HG03280 (cell line): Measurements from ENCODE around the gene LRRC4C.
A peak's percentile ranks its signal among the peaks of the same experiment; 100 is the strongest.

Experiments used
- ATAC-seq: cut with Tn5 transposase; IDR thresholded peaks from one replicate; pipeline ENCODE4 v1.9.1; 2021; ENCODE audit warnings: mild to moderate bottlenecking, moderate library complexity; ENCODE audit not compliant: unreplicated experiment

The LRRC4C gene

DNA sequence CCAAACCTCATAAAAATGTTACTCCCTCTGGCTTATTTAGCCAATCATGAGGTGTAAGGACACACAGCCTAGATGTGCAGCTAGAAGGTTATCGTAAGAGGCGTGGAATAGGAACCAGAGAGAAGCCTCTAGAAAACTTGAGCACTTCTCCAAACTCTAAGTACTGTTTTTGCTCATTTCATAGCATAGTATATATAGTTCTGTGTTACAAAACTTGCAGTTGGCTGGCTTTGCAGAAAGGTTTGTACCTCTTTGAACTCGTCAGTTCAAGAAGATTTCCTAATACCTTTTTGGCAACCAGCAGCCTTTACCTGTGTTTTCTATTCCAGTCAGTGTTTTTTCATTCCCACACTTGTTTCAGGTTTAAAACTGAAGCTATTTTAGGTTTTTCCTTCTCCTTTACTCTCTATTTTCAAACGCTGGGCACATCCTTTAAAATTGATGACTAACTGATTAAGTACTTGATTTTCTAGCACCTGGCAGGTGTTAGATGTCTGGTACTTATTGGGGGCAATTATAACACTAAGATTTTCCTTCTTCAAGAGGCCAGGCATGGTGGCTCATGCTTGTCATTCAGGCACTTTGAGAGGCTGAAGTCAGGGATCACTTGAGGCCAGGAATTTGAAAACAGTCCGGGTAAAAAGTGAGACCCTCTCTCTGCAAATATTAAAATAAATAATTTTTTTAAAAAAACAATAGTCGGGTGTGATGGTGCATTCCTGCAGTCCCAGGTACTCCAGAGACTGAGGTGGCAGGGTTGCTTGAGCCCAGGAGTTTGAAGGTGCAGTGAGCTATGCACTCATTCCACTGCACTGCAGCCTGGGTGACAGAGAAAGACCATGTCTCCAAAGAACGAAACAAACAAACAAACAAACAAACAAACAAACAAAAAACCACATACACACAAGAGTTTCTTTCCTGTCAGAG, 125.2 kb downstream of the LRRC4C start:
- ATAC-seq = no peak

DNA sequence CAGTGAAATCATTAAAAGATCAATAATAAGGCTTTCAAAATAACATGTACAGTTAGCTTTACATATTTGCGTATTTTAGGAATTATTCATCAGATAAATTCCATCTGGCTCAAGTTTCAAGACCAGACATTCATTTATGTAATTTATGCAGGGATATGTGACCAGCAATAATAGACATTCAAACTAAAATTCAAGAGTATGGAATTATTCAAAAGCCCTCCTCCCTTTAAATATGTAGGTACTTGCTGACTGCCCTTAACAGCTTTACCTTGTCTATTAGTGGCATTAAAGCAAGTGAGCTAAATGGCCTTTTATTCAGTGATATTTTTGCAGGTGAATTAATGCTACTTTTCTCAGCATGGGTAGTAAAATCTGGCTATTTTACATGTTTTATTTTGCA, 126.1 kb downstream of the LRRC4C start:
- no peak for ATAC-seq

DNA sequence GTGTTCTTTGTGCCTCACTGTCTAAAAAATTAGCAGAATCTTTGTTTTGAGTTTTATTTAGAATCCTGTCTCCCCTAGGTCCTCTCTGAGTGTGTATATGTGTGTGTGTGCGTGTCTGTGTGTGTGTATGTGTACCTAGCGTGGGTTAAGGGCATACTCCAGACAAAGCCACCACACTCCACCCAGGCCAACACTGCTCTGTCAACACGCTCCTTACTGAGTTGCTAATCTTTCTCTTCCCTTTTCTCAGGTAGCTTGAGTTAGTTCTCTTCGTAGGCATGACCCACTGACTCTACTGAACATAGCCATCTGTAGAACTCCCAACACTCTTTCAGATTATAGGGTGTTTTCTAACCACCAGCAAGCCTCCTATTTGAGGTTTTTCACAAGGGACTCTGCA, 131.1 kb downstream of the LRRC4C start:
- no peak for ATAC-seq

DNA sequence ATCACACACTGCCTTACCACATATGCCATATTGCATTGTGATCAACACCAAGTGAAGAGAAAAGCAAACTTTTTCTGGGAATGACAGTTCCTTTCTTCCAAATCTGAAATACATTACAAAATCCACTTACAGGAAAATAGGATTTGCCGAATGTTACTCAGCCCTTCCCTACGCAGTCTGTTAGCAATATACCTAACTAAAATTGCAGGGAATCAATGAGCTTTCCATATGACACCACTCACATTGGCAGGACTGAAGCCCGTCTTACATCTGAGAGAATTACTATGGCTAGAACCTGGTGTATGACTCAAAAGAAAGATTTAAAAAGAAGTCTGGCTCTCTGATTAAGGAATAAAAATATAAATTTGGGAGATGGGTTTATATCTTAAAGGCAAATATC, 136.0 kb downstream of the LRRC4C start:
- ATAC-seq = no peak

DNA sequence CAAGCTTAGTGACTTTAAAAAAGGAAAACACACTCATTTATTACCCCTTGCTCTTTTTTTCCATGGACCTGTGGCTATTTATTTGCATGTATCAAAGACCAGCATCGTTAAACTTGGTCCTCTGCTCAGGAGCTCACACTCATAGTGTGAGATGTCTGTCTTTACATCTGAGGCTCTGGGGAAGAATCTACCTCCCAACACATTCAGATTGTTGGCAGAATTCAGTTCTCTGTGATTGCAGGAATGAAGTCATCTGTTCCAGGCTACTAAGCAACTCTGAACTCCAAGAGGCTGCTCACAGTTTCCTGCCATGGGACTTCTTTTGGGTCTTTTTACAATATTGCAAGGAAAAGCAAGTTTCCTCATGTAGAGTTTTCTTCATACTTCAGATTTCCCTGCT, 138.8 kb downstream of the LRRC4C start:
- no peak for ATAC-seq

DNA sequence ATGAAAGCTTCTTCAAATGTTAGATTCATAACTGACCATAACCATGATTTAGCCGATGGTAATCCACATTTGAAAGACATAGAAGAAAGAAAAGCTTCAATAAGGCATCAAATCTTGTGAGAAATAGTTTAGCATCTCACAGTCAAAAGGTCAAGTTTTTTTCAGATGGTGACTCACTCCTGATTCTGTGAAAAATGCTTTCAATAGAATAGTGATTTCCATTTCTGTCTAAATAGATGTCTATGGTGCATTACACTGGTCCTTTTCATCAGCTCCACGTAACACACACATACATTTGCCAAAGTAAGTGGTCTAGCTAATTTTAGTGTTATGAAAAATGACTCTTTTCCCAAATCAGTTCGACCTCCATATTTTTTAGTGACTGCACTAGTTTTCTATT, 139.2 kb downstream of the LRRC4C start:
- ATAC-seq = no peak

DNA sequence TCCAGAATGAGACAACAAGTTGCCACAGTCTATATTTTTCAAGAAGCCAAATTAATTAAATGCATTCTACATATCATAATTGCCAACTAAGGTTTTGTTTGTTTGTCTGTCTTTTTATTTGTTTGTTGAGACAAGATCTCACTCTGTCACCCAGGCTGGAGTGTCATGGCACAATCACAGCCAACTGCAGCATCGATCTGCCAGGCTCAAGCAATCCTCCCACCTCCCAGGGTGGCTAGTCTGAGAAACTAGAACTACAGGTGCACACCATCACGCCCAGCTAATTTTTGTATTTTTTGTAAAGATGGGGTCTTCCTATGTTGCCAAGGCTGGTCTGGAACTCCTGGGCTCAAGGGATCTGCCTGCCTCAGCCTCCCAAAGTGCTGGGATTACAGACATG, 140.0 kb downstream of the LRRC4C start:
- ATAC-seq = no peak

DNA sequence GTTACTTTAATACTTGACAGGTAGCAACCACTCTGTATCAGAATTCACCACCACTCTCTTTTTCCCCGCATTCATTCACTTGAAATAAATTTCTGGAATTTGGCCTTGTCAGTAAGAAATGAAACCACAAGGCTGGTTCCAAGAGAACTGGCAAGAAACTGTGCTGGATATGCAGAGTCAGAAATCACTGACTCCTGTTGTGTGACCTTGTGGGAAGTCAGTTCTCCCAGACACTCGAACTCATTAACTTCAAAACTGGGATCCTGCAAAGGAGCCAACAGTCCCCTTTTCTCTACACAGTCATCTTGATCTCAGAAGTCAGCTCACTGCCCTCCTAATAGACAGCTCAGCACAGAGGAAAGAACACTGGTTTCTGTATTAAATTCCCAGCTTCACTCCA, 142.7 kb downstream of the LRRC4C start:
- no peak for ATAC-seq

DNA sequence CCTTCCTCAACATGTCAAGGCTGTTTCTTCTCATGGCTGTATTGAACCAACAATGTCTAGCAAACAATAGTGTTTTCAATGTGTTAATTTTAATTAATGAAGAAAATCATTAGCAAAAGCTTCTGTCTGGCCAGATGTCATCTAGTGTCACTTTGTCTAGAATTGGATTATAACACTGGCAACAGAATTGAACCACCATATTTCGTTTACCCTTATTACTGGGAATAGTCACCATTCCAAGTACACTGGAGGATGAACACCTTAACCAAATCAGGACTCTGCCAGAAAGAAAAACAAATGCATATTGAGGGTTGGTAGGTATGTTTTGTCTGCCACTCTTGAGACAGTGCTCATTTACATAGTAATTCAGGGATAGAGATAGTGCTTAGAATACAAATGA, 146.2 kb downstream of the LRRC4C start:
- ATAC-seq = no peak

DNA sequence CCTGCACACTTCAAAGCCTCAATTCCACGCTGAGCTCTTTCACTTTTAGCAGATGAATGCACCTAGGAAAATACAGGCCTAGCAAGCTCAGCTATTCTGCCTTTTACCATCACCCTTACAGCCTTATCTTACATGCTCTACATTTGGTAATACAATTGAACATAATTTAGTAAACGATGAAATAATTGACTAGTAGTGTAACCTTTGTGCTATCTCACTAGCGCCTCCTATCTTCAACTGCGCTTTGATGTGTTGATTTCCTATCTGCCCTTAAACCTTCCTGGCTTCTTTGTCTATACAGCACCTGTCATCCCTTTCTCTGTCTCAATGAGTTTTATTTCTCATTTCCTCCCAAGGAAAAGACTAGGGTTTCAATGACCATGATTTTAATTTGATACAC, 149.7 kb downstream of the LRRC4C start:
- ATAC-seq = peak; percentile 18

DNA sequence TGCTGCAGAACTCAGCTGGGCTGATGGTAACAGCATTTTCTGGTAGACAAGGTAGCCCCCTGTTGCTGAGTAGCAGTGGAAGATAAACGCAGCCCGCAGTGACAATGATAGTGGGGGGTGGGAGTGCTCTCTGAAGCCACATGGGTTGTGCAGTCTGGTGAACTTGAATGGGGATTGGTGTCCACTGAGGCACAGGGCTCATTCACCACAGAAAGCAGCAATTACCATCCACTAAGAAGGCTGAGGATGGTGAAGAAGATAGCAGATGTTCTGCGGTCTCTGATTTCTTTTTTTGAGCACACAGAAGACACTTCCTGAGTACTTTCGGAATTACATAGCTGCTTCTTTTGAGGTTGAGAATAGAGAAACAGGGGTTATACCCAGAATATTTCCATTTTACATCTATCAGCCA, 150.3 kb downstream of the LRRC4C start:
- peak; percentile 85 for ATAC-seq

DNA sequence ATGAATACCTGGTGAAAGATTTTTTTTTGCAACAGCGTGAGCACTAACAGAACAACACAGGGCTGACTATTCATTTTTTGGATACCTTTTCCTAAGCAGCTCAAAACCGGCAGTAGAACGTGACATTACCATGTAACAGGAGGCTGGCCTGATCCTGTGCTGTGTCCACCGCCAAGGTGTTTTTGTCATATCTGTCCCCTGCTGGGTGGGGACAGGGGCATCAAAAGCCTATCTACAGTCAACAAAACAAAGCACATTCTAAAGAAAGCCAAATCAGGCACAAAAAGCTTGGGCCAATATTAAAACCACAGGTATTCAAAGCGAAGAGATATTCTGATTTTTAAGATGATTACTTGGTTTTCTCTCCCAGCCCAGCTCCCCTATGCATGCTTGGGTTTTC, 151.2 kb downstream of the LRRC4C start:
- no peak for ATAC-seq

DNA sequence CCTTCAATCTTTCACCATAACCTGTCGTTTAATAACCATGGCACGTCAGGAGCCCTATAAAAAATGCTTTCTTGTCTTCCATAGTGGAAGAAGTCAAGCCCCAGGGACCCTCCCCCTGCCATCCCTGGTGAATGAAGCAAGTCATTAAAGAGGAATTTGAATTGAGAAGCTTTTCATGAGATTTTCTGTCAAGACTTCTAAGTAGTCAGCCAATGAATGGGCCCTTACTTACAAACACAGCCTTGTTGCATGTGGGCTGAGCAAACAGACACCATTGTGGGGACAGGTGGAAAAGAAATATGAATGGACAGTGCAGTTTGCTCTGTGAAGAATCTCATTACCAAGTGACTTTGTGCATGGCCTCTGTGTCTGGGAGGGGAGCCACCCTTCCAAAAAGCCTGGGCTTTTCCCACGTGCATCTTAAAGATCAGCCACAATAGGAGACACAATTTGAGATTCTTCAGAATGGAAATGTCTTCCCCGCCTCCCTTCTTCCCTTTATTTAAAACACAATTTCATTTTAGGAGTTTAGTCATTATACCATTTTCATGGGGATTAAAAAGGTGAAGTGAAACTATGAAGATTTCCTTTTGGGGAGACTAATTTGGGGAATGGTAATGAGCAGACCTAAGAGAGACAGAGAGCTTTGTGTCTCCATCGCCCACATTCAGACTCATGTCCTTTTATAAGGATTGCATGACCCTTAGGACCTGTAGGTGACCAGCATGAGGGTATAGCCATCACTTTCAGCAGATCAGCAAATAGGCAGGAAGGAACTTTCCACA, 152.0 kb downstream of the LRRC4C start:
- ATAC-seq = no peak

DNA sequence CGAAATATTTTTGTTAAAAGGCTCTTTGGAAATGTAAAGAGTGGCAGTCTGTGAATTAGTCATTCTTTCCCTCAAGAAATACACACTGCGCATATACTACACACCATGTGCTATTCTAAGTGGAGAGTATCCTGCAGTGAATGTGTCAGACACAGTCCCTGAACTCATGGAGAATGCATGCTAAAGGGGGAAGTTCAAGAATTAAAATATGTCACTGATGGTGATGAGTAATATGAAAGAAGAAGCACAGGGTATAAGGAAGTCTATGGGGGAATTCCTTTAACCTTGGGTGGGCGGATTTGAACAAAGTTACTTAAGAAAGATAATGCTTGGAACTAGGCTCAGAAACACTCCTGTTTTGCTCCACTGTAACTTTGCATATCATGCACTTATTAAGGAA, 153.0 kb downstream of the LRRC4C start:
- ATAC-seq = no peak

DNA sequence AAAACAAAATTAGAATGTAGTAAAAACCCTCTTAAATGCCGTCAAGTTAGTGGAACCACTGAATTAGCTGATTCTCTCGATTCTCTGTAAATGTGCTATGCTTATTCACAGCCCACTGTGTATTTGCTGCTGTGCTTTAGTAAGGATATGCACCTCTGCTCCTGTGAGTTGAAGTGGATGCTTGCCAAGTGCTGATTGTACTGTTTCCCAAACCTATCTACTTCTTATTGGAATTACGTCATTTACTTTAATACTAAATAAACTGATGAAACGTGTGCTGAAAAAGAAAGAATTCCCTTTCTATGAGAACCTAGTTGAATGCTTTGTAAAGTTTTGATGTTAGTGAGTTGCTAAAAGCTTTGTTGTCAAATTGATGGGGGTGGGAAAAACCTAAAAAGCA, 158.4 kb downstream of the LRRC4C start:
- no peak for ATAC-seq

DNA sequence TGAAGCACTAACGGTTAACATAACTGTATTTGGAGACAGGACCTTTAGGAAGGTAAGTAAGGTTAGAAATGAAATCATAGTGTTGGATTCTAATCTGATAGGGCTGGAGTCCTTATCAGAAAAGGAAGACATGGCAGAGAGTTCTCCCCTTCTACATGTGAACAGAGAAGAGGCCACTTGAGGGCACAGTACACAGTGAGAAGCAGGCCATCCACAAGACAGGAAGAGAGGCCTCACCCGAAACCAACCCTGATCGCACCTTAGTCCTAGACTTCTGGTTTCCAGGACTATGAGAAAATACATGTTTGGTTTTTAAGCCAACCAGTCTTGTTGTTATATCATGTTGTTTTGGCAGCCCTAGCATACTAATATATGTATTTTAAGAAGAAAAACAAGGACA, 170.0 kb downstream of the LRRC4C start:
- peak; percentile 71 for ATAC-seq

DNA sequence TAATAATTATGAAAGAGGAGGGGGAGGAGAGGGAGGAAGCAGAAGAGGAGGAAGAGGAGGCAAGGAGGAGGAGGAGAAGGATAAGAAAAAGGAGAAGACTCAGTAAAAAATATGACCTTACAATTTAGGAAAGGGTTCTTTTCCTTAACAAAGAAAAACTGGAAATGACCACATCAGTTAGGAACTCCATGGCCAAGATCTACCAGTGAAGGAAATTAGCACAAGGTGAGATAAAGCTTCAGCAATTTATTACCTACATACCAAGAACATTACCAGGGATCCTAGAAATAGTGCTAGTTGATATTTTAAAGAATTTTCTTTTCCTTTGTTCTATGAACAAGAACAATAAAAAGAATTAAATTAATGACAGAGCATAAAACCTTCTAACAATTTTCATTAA, 172.7 kb downstream of the LRRC4C start:
- ATAC-seq = no peak

DNA sequence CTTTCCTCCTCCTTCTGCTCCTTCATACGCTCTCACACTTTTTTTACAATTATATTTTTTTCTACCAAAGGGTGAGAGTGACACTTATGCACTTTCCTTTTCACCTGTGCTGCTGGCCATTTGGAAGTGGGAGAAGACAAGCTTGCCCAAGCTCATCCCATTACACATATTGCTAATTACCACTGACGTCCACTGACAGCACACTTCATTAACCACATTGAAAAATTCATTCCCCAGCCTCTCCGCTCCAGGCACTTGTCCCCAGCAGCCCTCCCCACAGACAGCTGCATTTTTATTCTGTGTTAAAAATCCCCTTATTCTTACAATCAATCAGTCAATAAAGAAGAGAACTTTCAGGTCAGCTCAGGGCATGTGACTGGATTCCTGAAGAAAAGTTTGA, 175.1 kb downstream of the LRRC4C start:
- ATAC-seq = no peak

DNA sequence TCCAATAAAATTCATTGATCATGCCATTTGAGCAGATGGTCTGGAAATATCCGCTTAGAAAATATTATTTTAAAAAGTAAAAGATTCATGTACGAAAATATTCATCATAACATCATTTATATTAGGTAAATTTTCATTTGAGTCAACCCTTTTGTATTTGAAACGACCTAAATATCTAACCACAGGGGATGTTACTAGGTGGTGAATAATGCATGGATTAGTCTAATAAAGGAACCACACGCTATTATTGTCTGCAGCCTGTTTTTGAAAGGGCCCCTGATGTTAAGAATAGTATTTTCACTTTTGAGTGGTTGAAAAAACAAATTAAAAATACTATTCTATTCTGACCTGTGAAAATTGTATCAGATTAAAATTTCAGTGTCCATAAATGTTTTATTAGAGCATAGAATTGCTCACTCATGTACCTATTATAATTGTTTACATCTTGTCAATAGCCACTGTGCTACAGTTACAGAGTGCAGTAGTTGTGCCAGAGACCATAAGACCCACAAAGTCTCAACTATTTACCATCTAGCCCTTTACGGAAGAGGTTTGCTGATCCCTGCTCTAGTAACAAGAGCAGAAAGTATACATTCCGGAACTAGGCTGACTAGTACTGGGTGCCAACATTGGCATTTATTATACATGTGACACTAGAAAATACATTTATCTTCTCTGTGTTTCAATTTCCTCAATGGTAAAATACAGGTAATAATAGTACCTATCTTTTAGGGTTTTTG, 176.1 kb downstream of the LRRC4C start:
- ATAC-seq = no peak

DNA sequence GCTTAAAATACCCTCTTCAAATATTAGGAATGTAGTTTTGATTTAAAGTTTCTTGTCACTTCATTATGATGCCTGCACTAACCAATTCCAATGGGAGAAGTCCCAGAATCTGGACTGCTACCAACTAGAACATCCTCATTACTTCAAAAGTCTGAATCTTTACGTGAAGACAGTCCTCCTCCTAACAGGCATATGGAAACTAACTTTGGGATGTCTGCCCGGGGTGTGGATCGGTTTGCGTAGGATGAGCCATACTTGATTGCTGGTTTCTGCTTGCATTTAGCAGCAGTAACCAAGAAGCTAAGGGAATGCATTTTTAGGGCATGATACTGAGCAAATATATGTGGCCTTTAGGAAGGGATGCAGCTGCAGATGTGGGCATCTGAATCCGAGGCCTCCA, 177.1 kb downstream of the LRRC4C start:
- ATAC-seq = no peak

DNA sequence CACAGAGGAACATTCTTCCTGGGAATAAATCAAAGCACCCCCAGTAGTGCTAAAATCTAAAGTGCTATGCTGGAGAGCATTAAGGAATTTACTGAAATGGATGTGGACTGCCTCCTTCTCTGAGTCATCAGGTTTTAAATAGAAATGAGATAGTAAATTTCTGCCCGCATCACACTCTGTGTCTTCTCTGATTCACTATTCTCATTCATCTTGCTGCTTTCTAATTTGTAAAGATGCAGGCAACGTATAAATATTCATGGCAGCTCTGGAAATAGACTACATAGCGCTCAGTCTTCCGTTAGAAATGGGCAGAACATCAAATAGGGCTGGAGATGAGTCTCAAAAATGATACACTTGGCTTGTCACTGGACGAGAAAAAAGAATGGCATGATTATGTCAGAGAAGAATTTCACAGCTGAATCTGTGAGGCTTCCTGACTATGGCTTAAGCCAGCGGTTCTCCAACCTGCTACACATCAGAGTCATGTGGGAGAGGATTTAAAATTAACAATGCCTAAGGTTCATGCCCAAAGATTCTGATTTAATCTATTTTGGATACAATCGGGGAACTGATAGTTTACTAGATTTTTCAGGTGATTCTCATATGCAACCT, 178.2 kb downstream of the LRRC4C start:
- no peak for ATAC-seq
